ENCODE data around the gene KDM5A.

DNA sequence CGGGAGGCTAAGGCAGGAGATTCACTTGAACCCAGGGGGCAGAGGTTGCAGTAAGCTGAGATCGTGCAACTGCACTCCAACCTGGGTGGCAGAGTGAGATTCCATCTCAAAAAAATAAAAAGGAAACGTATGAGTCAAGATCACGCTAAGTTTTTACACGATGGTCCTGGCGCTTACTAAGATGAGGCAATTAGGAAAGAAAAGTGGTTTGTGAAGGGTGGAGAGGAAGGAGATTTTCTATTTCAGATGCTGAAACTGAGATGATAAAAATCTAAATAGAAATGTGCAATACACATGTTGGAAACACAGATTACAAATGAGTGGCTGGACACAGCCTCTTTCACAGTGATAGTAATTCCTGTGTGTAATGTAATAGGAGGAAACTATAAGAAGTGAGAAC lies 63.2 kb downstream of the KDM5A start:
- no peak for TF ChIP-seq GATA2 (IDR thresholded peaks at IDR 0.05; ENCODE audit: low read depth, low read length)
- TF ChIP-seq GATA3 (IDR thresholded peaks at IDR 0.05; ENCODE audit: low read depth, low read length), result 0 out of 2 replicates have a peak, but pooled peaks have one; percentile 31
